Heart left ventricle (tissue), 16 donors: ENCODE results near the gene SIGLECL1. TPM values are rescaled to one million over a fixed set of nuclear protein-coding genes. Genes with fewer than 3 reads are reported as not detected.

Experiments
- ATAC-seq, 4 donors: fragments of 200-7000 bp; cut with Tn5 transposase; one replicate each; pipeline ENCODE4 v1.9.1; 2020 to 2022; ENCODE audit warnings: moderate library complexity in 4 of 4, mild to moderate bottlenecking in 3 of 4, moderate number of reproducible peaks in 1 of 4
- DNase-seq, 5 donors: peaks; one replicate each; pipeline ENCODE4 v3.0.0-alpha.2; 2020
- H3K27ac ChIP-seq, 12 donors: fragments of 200-600 bp; sonication (generic) in 4 of 12; one replicate each; pipeline versions ENCODE4 v1.5.0 to v1.8.0; 2016 to 2022; ENCODE audit warnings: mild to moderate bottlenecking in 2 of 12
- H3K27me3 ChIP-seq, 9 donors: fragments of 200-600 bp; sonication (generic) in 2 of 9; one replicate each; pipeline versions ENCODE4 v1.5.1 to v1.8.0; 2016 to 2022; ENCODE audit warnings: mild to moderate bottlenecking in 3 of 9
- H3K36me3 ChIP-seq, 9 donors: fragments of 200-600 bp; sonication (generic) in 2 of 9; one replicate each; pipeline versions ENCODE4 v1.5.0 to v1.8.0; 2018 to 2022; ENCODE audit warnings: mild to moderate bottlenecking in 2 of 9
- H3K4me1 ChIP-seq, 12 donors: fragments of 200-600 bp; sonication (generic) in 4 of 12; one replicate each; pipeline versions ENCODE4 v1.5.0 to v1.8.0; 2016 to 2022; ENCODE audit warnings: mild to moderate bottlenecking in 3 of 12
- H3K4me3 ChIP-seq, 12 donors: fragments of 200-600 bp; sonication (generic) in 4 of 12; one replicate each; pipeline versions ENCODE4 v1.5.0 to v1.8.0; 2017 to 2022; ENCODE audit warnings: mild to moderate bottlenecking in 9 of 12, moderate library complexity in 4 of 12
- H3K9me3 ChIP-seq, 12 donors: fragments of 200-600 bp; sonication (generic) in 4 of 12; one replicate each; pipeline versions ENCODE4 v1.5.0 to v1.8.0; 2016 to 2022; ENCODE audit warnings: mild to moderate bottlenecking in 1 of 12
- CTCF ChIP-seq, 12 donors: fragments of 200-600 bp; sonication (generic) in 4 of 12; IDR thresholded peaks; one replicate each; pipeline versions ENCODE4 v1.5.0 to v1.8.0; 2018 to 2022; ENCODE audit warnings: antibody characterized with exemption in 12 of 12, mild to moderate bottlenecking in 5 of 12
- POLR2A ChIP-seq, 2 donors: fragments of 450-650 bp; IDR thresholded peaks; one replicate each; pipeline ENCODE4 v1.6.1; 2017; ENCODE audit warnings: antibody characterized with exemption in 2 of 2, mild to moderate bottlenecking in 2 of 2, moderate library complexity in 2 of 2
- whole genome bisulfite sequencing, 4 donors: extraction: QIAGEN DNeasy Blood & Tissue Kit in 2 of 4; methylation state at CpG; one replicate each; pipeline versions ENCODE4 v1.1.5 to v1.1.7; 2013 to 2018; 5-methylcytosine and 5-hydroxymethylcytosine counted together
- intact Hi-C, 10 donors: fragments of 100-400 bp; cut with DNase I; formaldehyde crosslinking; loops; one replicate each; pipeline versions ENCODE4 v1.11.1 to v1.14.2; 2022
- polyA plus RNA-seq, 2 donors: library from polyadenylated mRNA; stranded (reverse); fragments of 200-250 nt; gene quantifications; one replicate each; pipeline ENCODE4 v1.2.3, GENCODE V29; 2013
- total RNA-seq, 9 donors: library from RNA; depleted of rRNA in 2 of 9; stranded (reverse); fragments of >200 nt in 2 of 9; fragmentation: NEBNext Ultra II Directional in 3 of 9; extraction: Animal tissue kit (Norgen Biotek cat#: 25700) in 3 of 9; gene quantifications; one replicate each; pipeline versions ENCODE4 v1.1.0 to v1.2.4, GENCODE V29; 2016 to 2023
- donor health status: ischemic (EF 13 %, LVEDD 7.1; RV severe dilation, severe dysfunction).
- donor health status: healthy with polysubstance abuse.
- donor health status: DM: no; HTN: yes; CAD: no.
- donor health status: DM: no; HTN: no; CAD: no.
- donor health status: ischemic (EF 25% LVEDD 6.9; RV normal size, moderate dysfunction).
- donor health status: ischemic (EF 25% LVEDD 5.7; RV mildly dilated, moderate dysfunction).
- donor health status: healthy.
- donor health status: DM: yes; HTN: yes; CAD: no.
- donor health status: ischemic (EF 35%, LVEDD 5.7; RV mildly dilated, moderate dysfunction).
- donor health status: nonischemic (EF 11% LVEDD 7.7; RV severe dilation, severe dysfunction).
- donor health status: DM: yes; HTN: yes; CAD: no.
- donor health status: PGD.
- donor health status: ischemic (EF 29% LVEDD 5.4; RV normal size, mild dysfunction).
- donor health status: nonischemic (EF 23%, LVEDD 6.1; RV moderate dilation, normal function).

The SIGLECL1 gene
- total and polyA plus RNA-seq, 11 donors: not detected

GRCh38 chr19:51271067-51271466 is 20.2 kb downstream of the SIGLECL1 start:
- no peaks in the 10 kb centered on the region for H3K9me3 ChIP-seq
- H3K36me3 ChIP-seq: no peaks in the 10 kb centered on the region
- no peak overlapping the region for H3K27ac ChIP-seq
- H3K27me3 ChIP-seq: peaks cover 0 to 20% (median 0%) of the 10 kb centered on the region in 9 donors
- WGBS, 4 donors: 46 to 62% (median 56%) methylated on average over 20 to 26 of the region's 26 CpGs
- TF ChIP-seq CTCF (IDR thresholded peaks at IDR 0.05): no peak
- TF ChIP-seq POLR2A (IDR thresholded peaks at IDR 0.05): no peak
- DNase-seq (no peak), ATAC-seq (no peak)
- H3K4me1 ChIP-seq: peaks cover 0 to 14% (median 0%) of the 10 kb centered on the region in 12 donors
- no peak overlapping the region for H3K4me3 ChIP-seq
- intact Hi-C loops: no loop called here

- DNase-seq (no peak), ATAC-seq (no peak)
- H3K27me3 ChIP-seq: peaks cover 0 to 20% (median 0%) of the 10 kb centered on the region in 9 donors
- no peak overlapping the region for H3K27ac ChIP-seq
- H3K4me3 ChIP-seq: no peak overlapping the region
- H3K36me3 ChIP-seq: no peaks in the 10 kb centered on the region
- intact Hi-C loops: no loop called here
- H3K9me3 ChIP-seq: no peaks in the 10 kb centered on the region
- no peak for TF ChIP-seq POLR2A (IDR thresholded peaks at IDR 0.05)
- WGBS, 4 donors: 60 to 68% (median 63%) methylated on average over 6 of the region's 6 CpGs
- H3K4me1 ChIP-seq: peaks cover 0 to 14% (median 0%) of the 10 kb centered on the region in 12 donors
Observed at GRCh38 chr19:51272183-51272810, 21.4 kb downstream of the SIGLECL1 start.

- H3K4me1 ChIP-seq: peaks cover 0 to 14% (median 0%) of the 10 kb centered on the region in 12 donors
- H3K27me3 ChIP-seq: peaks cover 0 to 27% (median 0%) of the 10 kb centered on the region in 9 donors
- DNase-seq (no peak), ATAC-seq (no peak)
- 75 to 81% (median 78%) methylated on average over 8 of the region's 8 CpGs for WGBS, 4 donors
- H3K27ac ChIP-seq: no peak overlapping the region
- no peak overlapping the region for H3K4me3 ChIP-seq
- H3K36me3 ChIP-seq: no peaks in the 10 kb centered on the region
- intact Hi-C loops: no loop called here
- TF ChIP-seq POLR2A (IDR thresholded peaks at IDR 0.05) (no peak), CTCF (IDR thresholded peaks at IDR 0.05) (no peak)
- H3K9me3 ChIP-seq: no peaks in the 10 kb centered on the region
Observed at GRCh38 chr19:51274049-51274770, 23.3 kb downstream of the SIGLECL1 start.

GRCh38 chr19:51277112-51277511 is 26.2 kb downstream of the SIGLECL1 start:
- 75 to 85% (median 79%) methylated on average over 3 of the region's 3 CpGs for WGBS, 4 donors
- peaks cover 0 to 5% (median 0%) of the 10 kb centered on the region in 12 donors for H3K4me1 ChIP-seq
- H3K9me3 ChIP-seq: no peaks in the 10 kb centered on the region
- intact Hi-C loops: no loop called here
- H3K36me3 ChIP-seq: no peaks in the 10 kb centered on the region
- no peak overlapping the region for H3K27ac ChIP-seq
- no peak for TF ChIP-seq CTCF (IDR thresholded peaks at IDR 0.05)
- no peak for TF ChIP-seq POLR2A (IDR thresholded peaks at IDR 0.05)
- peaks cover 0 to 17% (median 4%) of the 10 kb centered on the region in 9 donors for H3K27me3 ChIP-seq
- ATAC-seq (no peak), DNase-seq (no peak)
- H3K4me3 ChIP-seq: no peak overlapping the region
